Hematopoietic multipotent progenitor cell (in vitro differentiated cells): ENCODE measurements around the gene PTCSC3. TPM values are rescaled to one million over a fixed set of nuclear protein-coding genes. Genes with fewer than 3 reads are reported as not detected.
"Not testable (repeated sequence)": the region's sequence is repeated elsewhere in the genome, so short reads cannot be mapped to it uniquely, and the experiment has no call there.

Experiments
- DNase-seq, 3 donors: peaks; one replicate each; pipeline ENCODE4 v3.0.0-alpha.2; 2011 to 2015; ENCODE audit warnings: low read depth in 2 of 3, low spot score in 2 of 3
- total RNA-seq: library from RNA; depleted of rRNA; stranded (reverse); fragments of >200 nt; gene quantifications from one replicate; pipeline ENCODE4 v1.2.3, GENCODE V29; 2012

Gene PTCSC3
- total RNA-seq, 1 donor, result not detected

DNA sequence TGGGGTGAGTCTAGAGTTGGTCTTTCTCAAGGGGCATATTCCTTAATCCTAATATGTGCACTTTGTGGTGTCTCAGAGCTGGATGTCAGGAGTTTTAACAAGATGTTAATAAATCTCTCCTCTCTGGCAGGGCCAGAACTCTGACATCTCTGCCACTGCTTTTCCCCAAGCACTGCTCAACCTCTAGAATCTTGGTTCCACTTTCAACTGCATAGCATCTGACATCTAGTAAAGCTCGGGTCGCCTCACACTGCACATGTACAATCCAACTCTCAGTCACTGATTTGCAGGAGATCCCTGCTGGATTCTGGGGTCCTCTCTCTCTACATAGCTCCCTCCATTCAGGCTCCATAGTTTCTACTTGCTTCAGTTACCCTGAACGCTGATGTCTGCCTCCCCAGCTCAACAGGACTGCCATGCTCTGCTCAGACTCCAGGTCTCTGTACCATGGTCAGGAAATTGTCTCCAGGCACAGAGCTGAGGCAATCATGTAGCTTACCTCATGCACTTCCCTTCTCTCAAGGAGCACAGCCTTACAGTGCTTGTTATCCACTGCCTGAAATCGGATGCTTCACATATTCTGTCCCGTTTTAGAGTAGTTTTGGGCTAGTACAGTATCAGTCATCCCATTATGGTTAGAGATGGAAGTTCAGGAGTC is 1.6 kb downstream of the PTCSC3 start:
- no peak for DNase-seq

DNA sequence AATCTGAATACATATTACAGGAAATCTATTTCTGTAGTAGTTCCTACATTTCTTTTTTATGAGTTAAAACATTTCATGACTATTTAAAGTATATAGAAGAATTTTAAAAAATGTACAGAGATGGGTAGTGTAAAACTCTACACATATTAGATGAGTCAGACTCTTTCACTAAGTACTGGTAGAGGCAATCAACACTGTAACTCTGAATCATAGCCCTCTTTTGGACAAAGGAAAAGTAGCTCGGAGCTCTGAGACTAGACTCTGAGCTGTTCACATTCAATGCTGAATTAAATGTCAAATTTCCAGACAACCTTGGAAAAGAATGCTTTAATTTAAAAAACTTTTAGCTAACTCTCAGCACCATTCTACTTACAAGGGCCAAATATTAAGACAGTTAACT is 3.4 kb downstream of the PTCSC3 start:
- no peak for DNase-seq

DNA sequence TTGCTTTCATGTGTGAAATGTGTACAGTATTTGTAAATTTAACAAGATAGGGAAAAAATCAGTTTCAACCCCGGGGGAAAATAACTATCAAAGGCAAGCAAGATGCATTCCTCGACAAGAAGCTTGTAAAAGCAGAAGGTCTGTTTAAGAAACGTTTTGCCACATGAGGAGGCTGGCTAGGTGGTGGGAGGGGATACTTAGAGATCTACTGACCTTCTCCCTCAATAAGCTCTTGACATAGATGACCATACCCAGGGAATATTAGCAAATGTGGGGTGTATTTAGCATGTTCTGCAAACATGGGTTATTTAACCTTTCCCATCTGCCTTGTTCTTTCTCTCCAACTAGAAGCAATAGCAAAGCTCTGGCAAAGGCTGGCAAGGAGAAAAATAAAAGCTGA is 4.9 kb downstream of the PTCSC3 start:
- no peak for DNase-seq

DNA sequence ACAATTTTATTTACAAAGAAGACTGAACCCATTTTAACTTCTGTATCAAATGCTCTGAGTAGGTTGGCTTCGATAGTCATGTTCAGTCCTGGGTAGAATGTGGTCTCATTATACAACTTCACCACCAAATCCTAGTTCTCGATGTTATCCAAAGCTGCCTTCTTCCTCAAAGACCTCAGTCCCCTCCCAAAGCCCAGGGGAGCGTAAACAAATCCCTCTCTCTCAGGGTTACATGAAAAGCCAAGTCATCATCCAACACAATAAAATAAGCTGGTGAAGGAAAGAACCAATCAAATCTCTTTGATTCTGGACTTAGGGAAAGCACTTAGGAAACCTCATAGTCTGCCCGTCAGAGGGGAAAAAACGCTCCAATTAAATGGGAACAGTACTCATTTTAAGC is 9.1 kb downstream of the PTCSC3 start:
- DNase-seq, result no peak

DNA sequence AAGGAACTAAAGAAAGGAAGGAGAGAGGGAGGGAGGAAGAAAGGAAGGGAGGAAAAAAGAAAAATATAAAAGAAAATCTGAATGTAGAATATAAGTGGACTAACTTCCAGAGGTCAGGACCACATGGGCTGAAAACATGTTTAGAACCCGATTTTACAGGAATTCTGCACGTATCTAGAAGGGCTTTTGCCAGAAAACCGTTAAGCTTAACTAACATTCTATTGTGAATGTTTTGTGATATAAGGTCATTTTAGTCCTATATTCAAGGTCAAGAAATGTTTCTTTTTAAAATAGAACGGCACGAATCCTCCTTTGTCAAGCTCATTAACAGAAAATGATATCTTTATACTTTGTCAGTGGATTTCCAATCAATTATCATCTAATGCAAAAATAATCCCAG is 13.1 kb downstream of the PTCSC3 start:
- DNase-seq, result no peak

DNA sequence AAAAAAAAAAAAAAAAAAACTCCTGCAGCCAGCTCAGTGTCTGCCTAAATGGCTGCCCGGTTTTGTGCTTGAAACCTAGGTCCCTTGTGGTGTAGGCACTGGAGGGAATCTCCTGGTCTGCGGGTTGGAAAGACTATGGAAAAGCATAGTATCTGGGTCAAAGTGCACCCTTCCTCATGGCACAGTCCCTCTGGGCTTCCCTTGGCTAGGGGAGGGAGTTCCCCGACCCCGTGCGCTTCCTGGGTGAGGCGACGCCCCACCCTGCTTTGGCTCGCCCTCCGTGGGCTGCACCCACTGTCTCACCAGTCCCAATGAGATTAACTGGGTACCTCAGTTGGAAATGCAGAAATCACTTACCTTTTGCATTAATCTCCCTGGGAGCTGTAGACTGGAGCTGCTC is 14.3 kb downstream of the PTCSC3 start:
- no peak for DNase-seq

DNA sequence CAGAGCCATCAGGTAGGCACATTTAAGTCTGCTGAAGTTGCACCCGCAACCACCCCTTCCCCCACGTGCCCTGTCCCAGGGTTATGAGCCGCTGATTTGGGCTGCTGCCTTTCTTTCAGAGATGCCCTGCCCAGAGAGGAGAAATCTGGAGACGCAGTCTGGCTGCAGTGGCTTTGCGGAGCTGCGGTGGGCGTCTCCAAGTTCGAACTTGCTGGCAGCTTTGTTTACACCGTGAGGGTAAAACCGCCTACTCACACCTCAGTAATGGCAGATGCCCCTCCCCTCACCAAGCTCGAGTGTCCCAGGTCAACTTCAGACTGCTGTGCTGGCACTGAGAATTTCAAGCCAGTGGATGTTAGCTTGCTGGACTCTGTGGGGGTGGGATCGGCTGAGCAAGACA is 14.7 kb downstream of the PTCSC3 start:
- no peak for DNase-seq

DNA sequence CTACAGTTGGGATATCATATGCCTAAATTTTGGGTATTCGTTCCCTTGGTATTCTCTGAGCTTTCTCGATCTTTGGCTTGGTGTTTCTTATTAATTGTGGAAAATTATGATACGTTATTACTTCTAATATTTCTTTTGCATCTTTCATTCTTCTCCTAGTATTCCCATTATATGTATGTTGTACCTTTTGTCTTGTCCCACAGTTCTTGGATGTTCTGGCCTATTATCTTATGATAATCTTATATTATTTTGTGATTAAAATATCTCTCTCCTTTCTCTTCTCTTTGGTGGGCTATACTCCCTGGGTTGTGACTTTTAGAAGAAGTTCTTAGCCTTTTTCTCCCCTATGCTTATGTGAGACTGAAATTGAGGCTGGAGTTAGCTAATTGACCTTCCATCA is 25.2 kb downstream of the PTCSC3 start:
- no peak for DNase-seq

DNA sequence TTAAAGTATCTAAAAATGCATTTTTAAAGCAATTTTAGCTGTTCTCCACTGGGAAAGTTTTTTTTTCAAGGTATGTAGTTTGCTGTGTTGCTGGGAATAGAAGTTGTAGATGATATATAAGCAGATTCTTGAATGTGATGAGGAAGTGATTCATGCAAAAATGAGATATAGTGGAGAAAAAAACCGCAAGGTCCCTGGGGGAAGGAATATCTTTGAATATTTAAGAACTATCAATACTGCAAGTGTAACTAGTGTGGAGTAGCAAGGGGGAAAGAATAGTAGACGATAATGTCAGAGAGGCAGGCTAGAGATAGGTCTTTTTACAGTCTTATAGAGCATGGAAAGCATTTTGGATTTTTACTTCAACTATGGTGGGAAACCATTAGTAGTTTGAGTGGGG is 42.5 kb downstream of the PTCSC3 start:
- no peak for DNase-seq

DNA sequence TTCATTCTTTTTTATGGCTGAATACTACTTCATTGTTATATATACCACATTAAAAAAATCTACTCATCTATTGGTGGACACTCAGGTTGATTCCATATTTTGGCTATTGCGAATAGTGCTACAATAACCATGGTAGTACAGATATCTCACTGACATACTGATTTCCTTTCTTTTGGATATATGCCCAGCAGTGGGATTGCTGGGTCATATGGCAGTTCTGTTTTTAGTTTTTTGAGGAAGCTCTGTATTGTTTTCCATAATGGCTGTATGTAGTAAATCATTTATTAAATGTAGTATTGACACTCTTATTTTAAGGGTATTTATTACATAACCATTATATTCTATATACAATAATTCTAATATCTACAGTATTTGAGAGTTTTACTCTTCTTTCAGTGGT is 43.7 kb downstream of the PTCSC3 start:
- no peak for DNase-seq

DNA sequence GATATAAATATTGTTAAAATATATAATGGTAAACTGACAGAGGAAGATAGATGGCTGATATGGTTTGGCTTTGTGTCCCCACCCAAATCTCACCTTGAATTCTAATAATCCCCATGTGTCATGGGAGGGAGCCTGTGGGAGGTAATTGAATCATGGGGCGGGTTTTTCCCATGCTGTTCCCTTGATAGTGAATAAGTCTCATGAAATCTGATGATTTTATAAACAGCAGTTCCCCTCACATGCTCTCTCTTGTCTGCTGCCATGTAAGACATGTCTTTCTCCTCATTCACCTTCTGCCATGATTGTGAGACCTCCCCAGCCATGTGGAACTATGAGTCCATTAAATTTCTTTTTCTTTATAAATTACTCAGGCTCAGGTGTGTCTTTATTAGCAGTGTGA is 46.3 kb downstream of the PTCSC3 start:
- no peak for DNase-seq

DNA sequence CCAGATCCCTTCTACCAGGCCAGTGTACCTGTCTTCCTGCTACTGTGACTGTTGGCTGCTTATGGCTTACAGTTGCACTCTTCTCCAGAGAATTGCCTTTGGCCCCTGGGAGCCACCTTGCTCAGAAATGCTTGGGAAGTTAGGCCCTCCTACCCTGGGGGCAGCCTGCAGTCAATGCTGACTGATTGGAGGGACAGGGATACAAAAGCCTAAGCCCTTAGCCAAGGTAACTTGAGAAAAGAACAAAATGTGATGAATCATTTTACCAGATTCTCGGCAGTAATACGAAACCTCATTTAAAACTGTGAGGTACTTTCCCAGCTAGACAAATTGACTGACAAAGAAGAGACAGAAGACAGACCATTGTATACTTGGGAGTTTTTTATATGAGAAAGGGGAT is 47.3 kb downstream of the PTCSC3 start:
- DNase-seq, result no peak

DNA sequence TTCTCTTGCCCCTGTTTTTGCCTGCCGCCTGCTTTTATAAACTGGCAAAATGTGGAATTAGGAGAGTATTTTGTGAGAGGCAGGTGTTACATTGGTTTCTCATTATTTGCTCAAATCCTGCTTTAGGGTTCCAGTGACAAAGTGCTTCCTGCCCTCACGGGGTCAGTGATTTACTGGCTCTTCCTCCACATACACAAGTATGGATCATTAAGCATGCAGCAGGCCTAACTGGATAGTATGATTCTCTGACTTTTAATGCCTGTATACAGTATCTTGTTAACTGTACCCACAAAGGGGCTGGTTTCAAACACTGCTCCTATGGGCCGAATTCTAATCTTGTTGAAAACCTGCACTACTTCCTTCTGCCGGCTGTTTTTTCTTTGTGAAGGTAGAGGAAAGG is 63.2 kb downstream of the PTCSC3 start:
- DNase-seq, result no peak

DNA sequence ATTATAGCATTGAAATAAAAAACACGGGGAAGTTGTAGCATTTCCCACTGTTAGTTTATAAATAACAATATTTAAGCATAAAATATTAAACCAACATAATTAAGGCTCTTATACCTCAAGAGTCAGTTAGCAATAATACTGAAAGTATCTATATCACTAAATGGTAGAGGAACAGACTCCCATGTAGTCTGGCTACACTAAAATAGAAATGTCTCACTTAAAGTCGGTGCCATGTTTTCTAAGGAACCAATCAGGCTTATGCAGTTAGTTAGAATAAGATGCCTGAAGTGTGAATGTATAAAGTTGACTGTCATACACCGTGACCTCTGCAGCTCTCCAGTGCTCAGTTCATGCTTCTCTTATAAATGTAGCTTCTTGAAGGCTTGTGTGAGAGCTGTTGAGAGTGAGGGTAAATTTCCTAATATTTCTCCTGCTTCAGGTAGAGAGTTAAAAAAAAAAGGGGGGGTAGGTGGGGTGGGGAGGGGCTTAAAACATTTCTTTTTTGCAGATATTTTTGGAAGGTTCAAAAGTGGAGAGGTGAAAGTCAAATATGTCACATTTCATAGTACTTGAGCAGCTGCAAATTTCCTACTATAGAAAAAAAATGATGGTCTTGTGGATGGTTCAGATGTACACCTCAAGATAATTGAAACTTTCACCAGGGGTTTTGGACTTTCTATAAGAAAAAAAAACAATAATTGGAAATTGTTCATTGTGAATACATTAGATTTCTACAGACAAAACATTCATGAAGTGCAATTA is 64.5 kb downstream of the PTCSC3 start:
- no peak for DNase-seq

DNA sequence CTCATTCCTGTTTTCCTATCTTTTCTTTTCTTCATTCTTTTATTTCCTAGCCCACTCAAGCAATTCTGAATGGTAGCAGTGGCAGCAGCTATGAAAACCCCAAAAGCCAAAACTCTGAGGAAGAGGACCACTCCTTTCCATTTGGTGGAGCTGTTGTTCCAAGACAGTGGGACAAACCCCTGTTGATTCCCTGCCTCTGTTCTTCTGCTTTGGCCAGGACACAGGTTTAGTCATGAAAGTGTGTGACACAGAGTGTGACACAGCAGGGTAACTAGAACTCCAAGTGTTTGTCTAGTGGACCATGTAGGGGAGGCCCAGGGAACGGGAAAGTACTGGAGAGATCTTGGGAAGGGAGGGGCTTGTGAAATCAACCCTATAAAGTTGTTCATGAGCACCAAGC is 71.1 kb downstream of the PTCSC3 start:
- no peak for DNase-seq

DNA sequence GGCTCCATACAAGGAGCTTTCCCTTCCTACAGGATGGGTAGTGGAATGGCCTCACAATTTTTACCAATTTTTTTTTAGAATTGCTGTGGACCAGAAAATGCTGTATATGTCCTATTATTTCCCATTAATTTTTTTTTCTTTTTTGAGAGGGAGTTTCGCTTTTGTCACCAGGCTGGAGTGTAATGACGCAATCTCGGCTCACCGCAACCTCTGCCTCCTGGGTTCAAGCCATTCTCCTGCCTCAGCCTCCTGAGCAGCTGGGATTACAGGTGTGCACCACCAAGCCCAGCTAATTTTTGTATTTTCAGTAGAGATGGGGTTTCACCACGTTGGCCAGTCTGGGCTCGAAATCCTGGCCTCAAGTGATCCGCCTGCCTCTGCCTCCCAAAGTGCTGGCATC is 72.3 kb downstream of the PTCSC3 start:
- DNase-seq, result not testable (repeated sequence)

DNA sequence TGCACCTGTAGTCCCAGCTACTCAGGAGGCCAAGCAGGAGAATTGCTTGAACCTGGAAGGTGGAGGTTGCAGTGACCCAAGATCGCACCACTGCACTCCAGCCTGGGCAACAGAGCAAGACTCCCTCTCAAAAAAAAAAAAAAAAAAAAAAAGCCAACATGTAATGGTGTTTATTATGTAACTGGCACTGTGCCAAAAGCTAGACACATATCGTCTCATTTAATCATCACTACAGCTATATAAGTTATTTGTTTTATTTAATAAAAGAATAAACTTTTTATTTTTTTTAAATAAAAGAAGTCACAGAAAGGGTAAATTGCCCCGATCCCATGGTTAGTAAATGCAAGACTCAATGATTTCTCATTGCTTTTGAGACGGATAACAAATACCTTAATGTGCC is 76.9 kb downstream of the PTCSC3 start:
- no peak for DNase-seq

DNA sequence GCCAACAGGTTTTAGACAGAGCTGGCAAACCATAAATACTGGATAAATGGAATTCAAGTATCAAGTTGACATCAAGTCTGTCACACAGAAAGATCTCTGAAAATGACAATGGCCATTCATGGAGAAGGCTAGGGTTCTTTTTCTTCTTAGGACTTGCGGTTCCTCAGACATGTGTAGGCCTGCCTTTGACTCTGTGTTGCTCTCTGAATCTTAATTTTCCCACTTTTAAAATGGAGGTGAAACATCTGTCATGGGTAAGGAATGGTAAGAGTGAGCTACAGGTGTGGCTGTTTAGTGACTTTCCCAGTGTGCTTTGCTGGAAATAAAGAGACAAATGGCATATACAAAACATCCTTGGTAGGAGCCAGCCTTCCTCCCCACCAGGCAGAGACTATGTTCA is 79.2 kb downstream of the PTCSC3 start:
- DNase-seq, result no peak

DNA sequence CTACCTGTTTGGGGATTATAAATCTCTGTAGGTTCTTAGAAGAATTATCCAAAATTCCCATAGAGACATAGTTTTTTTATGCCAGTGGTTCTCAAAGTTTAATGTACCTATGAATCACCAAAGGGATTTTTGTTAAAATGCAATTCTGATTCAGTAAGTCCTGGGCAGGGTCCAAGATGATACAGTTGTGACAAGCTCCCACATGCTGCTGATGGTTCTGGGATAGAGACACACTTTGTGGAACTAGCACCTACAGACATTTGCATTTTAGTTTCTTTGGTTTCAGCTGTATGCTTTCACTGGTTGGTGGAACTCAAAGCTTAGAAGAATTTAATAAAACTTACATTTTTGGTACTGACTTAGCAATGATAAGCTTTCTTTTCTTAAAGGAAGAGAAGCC is 80.4 kb downstream of the PTCSC3 start:
- no peak for DNase-seq

DNA sequence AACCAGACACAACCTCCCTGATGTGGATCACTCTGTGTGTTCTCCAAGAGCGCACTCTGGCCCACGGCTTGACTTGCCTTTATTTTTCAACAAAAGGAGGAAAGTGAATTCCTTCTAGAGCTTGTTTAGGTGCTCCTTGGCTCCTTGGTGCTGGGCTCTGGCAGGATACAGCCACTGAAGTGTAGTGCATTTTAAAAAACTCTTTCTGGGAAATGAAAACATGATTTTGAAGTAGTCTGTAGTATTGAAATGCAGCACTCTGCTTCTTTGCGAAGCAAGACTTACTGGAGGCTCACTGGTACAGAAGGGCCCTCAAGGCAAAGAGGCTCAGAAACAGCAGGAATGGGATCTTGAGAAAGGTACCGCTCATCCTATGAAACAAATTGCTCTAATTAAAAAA is 81.6 kb downstream of the PTCSC3 start:
- DNase-seq, result no peak

DNA sequence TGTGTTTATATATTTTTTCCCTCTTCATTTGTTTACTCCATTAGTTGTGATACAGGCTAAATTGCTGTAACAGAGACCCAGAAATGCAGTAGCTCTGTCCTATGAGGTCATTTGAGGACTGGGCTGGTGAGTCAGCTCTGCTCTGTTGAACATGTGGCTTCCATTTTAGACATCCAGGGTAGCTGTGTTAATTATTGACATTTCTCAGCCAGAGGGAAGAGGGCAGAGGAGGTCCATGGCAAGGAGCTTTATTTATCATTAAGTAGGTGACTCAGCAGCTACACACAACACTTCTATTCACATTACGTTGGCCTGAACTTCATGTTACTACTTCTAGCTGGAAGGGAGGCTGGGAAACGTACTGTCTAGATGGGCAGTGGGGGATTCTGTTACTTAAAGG is 85.4 kb downstream of the PTCSC3 start:
- DNase-seq, result no peak

DNA sequence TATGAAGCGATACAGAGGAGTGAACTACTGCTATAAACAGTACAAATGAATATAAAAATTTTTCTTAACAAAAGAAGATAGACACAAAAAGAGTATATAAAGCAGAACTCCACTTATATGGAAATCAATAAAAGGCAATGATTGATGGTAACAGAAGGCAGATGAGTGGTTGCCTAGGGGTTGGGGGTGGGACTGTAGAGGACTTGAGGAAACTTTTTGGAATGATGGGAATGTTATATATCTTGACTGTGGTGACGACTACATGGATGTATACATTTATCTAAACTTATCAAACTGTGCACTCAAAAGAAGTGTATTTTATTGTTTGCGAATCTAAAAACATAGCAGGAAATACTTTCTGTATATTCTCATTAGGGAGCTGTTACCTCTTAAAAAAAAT is 89.1 kb downstream of the PTCSC3 start:
- no peak for DNase-seq
